Astrocyte of the spinal cord (primary cell): ENCODE data around the gene EPHB2.

Experiments
- DNase-seq: peaks from one replicate; pipeline ENCODE4 v3.0.0; 2011; ENCODE audit warnings: low read depth, low spot score
- H3K4me3 ChIP-seq: 2 replicates; pipeline ENCODE4 v1.5.1; 2011; ENCODE audit warnings: low read depth, mild to moderate bottlenecking, low read length, moderate library complexity
- in situ Hi-C: cut with HindIII; loops from 2 replicates; pipeline ENCODE4 v1.10.0; 2017; ENCODE audit warnings: low sequenced_read_pairs
- TF ChIP-seq, protein P1 (sequence below): IDR thresholded peaks from 2 replicates; pipeline ENCODE4 v1.5.1; 2012; ENCODE audit warnings: low read depth, mild to moderate bottlenecking, low read length, inconsistent platforms

EPHB2 gene

DNA sequence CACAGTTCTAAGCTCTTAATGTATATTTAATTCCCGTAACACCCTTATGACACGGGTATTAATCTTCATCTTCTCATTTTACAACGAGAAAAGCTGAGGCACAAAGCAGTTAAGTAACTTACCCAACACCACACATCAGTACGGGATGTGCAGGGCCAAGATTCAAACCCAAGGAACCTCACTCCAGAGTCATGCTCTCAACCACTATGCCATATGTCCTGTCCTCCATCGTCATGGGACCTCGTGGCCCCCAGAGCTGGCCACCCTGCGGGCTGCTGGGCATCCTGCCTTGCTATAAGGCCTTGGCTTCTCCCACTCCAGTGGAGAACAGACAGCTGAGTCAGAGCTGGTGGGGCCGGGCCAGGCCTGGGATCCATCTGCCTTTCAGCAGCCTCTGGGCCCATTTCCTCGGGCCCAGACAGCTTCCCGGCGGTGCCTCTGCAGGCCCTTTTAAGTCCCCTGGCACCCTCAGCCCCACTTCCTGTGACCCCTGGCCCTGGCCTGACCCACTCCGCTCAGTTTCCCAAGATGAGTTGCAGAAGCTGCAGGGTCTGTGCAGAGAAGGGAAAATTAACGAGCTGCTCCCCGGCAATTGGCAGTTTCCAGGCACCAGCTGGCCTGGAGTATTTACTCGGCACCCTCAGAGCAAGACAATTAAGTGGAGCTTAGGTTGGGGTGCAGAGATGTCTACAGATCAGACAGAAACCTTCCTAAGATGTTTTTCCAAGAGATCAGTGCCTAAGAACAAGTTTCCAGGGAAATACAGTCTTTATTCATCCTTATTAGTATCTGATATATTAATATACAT, 98.2 kb downstream of the EPHB2 start:
- TF ChIP-seq, protein P1, sequence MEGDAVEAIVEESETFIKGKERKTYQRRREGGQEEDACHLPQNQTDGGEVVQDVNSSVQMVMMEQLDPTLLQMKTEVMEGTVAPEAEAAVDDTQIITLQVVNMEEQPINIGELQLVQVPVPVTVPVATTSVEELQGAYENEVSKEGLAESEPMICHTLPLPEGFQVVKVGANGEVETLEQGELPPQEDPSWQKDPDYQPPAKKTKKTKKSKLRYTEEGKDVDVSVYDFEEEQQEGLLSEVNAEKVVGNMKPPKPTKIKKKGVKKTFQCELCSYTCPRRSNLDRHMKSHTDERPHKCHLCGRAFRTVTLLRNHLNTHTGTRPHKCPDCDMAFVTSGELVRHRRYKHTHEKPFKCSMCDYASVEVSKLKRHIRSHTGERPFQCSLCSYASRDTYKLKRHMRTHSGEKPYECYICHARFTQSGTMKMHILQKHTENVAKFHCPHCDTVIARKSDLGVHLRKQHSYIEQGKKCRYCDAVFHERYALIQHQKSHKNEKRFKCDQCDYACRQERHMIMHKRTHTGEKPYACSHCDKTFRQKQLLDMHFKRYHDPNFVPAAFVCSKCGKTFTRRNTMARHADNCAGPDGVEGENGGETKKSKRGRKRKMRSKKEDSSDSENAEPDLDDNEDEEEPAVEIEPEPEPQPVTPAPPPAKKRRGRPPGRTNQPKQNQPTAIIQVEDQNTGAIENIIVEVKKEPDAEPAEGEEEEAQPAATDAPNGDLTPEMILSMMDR, result no peak
- in situ Hi-C loops, result no loop called here
- H3K4me3 ChIP-seq, result no peak overlapping the region

DNA sequence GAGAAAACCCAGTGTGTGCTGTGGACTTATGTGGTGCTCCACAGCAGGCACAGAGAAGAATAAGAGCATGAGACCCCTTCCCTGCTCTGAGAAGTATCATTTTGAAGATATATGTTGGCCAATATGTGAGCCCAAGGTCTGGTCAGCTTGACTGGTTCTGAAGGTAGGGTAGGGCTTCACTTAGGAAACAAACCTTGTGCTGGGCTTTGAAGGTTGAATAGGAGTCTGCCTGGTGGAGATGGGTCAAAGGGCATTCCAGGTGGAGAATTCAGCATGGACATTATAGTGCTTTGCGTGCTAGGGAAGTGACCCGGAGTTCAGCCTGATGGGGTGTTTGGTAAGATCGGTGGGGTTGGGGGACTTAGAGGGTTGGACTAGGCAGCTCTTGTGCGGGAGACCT, 99.1 kb downstream of the EPHB2 start:
- in situ Hi-C loops, result no loop called here
- TF ChIP-seq, protein P1, result no peak
- no peak for DNase-seq

More for the DNA sequence above, 98.2 kb downstream of the EPHB2 start:
- peak; percentile 90 for DNase-seq

DNA sequence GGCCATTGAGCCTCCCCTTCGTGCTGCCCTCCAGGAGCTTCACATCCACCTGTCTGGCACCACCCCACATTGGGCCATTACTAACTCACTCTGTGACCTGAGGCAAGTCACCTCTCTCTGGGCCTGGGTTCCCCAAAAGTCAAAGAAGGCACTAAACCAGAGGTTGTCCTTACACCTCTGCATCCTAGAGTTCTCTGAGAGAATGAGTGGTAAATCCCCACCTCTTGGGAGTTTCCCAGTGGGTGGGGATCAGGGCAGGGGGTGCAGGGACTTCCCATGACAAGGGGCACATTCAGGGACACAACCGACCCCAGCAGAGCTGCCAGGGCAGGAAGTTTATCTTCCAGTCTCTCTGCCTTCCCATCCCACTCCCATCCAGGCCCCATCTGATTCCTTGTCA, 99.7 kb downstream of the EPHB2 start:
- DNase-seq, result no peak
- no peak overlapping the region for H3K4me3 ChIP-seq
- in situ Hi-C loops, result no loop called here
- TF ChIP-seq, protein P1, result no peak

More for the DNA sequence above, 99.1 kb downstream of the EPHB2 start:
- H3K4me3 ChIP-seq, result no peak overlapping the region

DNA sequence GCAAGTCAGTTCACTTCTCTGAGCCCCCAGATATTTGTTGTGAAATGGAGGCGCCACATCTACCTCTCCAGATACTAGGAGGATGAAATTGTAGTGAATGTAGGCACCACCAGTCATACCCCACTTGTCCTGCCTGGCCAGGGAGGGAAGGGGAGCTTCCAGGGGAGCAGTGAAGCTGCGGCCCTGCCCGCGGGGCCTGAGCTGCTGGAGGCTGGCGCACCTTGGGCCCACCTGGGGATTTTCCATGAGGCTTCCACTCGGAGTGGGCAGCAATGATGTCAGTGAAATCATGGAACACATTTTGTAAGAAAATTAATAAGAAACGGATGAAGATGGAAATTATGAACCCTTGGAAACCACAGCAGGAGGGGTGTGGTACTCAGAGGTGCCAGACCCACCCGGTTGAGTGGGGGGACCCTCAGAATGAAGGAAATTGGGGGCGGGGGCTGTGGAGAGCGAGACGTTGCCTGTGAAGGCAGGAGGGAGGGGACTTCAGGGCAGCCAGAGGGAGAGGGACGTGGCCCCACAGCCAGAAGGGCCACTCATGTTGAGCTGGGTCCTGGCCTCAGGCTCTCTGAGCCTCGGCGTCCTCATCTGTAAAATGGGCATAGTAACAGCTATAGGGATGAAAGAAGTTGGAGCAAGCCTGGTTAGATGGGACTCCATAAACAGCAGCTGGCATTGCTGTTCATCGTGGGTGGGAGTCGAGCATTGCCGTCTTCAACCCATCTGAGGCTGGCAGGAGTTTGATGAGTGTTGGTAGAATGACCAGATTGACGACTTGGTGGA, 101.6 kb downstream of the EPHB2 start:
- DNase-seq, result no peak
- TF ChIP-seq, protein P1, result no peak
- in situ Hi-C loops, result no loop called here

DNA sequence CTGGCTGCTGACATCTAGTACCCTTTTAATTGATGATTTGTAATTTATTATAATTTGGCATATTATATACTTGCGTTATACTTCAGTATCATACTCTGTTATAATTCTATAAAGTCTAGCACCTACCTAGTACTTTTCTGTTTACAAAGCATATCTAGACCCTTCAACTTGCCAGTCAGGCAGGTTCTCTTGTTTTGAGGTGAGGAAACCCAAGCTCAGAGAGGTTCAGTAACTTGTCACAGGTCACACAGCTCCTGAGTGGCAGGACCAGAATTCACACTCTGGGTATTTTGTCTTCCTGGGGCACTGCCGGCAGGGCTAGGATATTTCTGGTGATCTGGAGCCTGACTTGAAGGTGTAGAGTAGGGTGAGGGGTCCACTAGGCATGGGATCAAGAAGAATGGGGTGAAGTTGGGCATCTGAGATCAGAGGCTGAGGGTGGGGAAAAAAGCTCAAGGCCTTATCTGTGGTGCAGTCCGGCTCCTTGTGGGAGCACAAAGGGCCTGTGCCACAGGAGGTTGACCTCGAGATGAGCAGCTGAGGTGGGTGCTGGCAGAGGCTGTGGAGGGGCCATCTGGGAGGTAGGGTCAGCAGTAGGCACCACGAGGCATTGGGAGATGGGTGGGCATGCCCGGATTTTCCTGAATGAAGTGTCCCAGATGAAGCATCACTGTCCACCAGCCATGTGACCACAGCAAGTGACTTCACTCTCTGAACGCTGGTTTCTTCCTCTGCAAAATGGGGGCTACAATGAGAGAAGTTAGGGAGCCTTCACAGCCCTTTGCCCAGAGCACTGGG, 102.6 kb downstream of the EPHB2 start:
- H3K4me3 ChIP-seq, result no peak overlapping the region
- no peak for DNase-seq
- TF ChIP-seq, protein P1, result no peak
- in situ Hi-C loops, result no loop called here

More for the DNA sequence above, 101.6 kb downstream of the EPHB2 start:
- H3K4me3 ChIP-seq, result no peak overlapping the region
